ENCODE measurements around the gene NFIX. TPM values are rescaled to one million over a fixed set of nuclear protein-coding genes. Genes with fewer than 3 reads are reported as not detected.

Gene NFIX
- total RNA-seq, 1 donor from 2014 or later, result 6.7 TPM

DNA sequence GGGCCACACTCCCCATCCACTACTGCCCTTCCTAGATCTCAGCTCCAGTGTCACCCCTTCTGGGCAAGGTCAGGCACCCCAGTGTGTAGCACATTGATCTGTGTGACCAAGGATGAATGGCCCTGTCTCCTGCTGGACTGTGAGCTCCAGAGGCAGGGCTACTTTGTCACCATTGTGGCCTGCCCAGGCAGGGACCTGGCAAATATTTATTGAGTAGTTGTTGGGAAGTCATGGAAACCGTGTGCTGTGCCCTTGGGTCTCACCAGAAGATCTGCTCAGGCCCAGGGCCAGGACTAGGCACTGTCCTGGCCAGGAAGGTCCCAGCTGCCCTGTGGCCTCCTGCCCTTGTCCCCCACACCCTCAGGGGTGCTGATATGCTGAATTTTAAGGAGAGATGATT lies 133.3 kb downstream of the NFIX start:
- no peak for DNase-seq (ENCODE audit: low read depth)
- H3K36me3 ChIP-seq (ENCODE audit: control insufficient read depth, insufficient read depth, low read length), result no peaks in the 10 kb centered on the region
- TF ChIP-seq CTCF (IDR thresholded peaks at IDR 0.05; ENCODE audit: insufficient read depth, low read length, poor library complexity, severe bottlenecking), result no peak

GRCh38 chr19:13129384-13129783 lies 134.1 kb downstream of the NFIX start:
- Histone ChIP-seq H3K36me3 (ENCODE audit: control insufficient read depth, insufficient read depth, low read length) (no peaks in the 10 kb centered on the region), H3K27me3 (ENCODE audit: control insufficient read depth, insufficient read depth, low read length) (no peaks in the 10 kb centered on the region), H3K4me3 (ENCODE audit: low read depth, low read length) (no peak overlapping the region)
- TF ChIP-seq CTCF (IDR thresholded peaks at IDR 0.05; ENCODE audit: insufficient read depth, low read length, poor library complexity, severe bottlenecking), result no peak
- no peak for DNase-seq (ENCODE audit: low read depth)

More for the DNA sequence above, 133.3 kb downstream of the NFIX start:
- H3K27me3 ChIP-seq (ENCODE audit: control insufficient read depth, insufficient read depth, low read length), result no peaks in the 10 kb centered on the region
- no peak overlapping the region for H3K4me3 ChIP-seq (ENCODE audit: low read depth, low read length)

- no peak for TF ChIP-seq CTCF (IDR thresholded peaks at IDR 0.05; ENCODE audit: insufficient read depth, low read length, poor library complexity, severe bottlenecking)
- Histone ChIP-seq H3K36me3 (ENCODE audit: control insufficient read depth, insufficient read depth, low read length) (no peaks in the 10 kb centered on the region), H3K27me3 (ENCODE audit: control insufficient read depth, insufficient read depth, low read length) (no peaks in the 10 kb centered on the region), H3K4me3 (ENCODE audit: low read depth, low read length) (no peak overlapping the region)
- DNase-seq (ENCODE audit: low read depth), result no peak
Measured at GRCh38 chr19:13130886-13131490, 135.7 kb downstream of the NFIX start.

GRCh38 chr19:13132471-13133180 lies 137.4 kb downstream of the NFIX start:
- TF ChIP-seq CTCF (IDR thresholded peaks at IDR 0.05; ENCODE audit: insufficient read depth, low read length, poor library complexity, severe bottlenecking), result no peak
- no peaks in the 10 kb centered on the region for H3K27me3 ChIP-seq (ENCODE audit: control insufficient read depth, insufficient read depth, low read length)
- H3K4me3 ChIP-seq (ENCODE audit: low read depth, low read length), result no peak overlapping the region
- H3K36me3 ChIP-seq (ENCODE audit: control insufficient read depth, insufficient read depth, low read length), result no peaks in the 10 kb centered on the region
- DNase-seq (ENCODE audit: low read depth), result no peak

DNA sequence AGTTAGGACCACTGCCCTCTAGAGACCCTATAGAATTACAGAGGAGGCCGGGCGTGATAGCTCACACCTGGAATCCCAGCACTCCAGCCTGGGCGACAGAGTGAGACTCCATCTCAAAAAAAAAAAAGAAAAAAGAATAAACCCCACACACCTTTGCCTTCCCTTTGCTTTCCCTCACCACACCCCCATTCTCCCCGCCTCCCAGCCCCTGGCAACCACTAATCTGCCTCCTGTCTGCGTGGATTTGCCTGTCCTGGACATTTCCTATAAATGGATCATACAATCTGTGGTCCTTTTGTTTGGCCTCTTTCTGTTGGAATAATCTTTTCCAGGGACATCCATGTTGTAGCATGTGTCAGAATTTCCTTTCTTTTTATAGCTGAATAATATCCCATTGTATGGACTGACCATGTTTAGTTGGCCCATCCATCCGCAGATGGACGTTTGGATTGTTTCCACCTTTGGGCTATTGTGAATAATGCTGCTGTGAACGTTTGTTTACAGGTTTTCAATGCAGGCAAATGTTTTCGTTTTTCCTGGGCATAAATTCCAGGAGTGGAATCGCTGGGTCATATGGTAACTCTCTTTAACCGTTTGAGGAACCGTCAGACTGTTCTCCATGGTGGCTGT lies 138.1 kb downstream of the NFIX start:
- Histone ChIP-seq H3K4me3 (ENCODE audit: low read depth, low read length) (no peak overlapping the region), H3K36me3 (ENCODE audit: control insufficient read depth, insufficient read depth, low read length) (no peaks in the 10 kb centered on the region), H3K27me3 (ENCODE audit: control insufficient read depth, insufficient read depth, low read length) (no peaks in the 10 kb centered on the region)
- no peak for TF ChIP-seq CTCF (IDR thresholded peaks at IDR 0.05; ENCODE audit: insufficient read depth, low read length, poor library complexity, severe bottlenecking)
- no peak for DNase-seq (ENCODE audit: low read depth)
